Stimulated activated CD8-positive, alpha-beta memory T cell treated with anti-CD3 and anti-CD28 coated beads, Interleukin-4, amount 100 ng/mL, for 24 hours (primary cell): Measurements from ENCODE around the gene FADS3.
A peak's percentile ranks its signal among the peaks of the same experiment; 100 is the strongest.
"Not testable (repeated sequence)": the region's sequence is repeated elsewhere in the genome, so short reads cannot be mapped to it uniquely, and the experiment has no call there.

Experiments
- DNase-seq: peaks from one replicate; pipeline ENCODE4 v3.0.0-alpha.2; 2020; ENCODE audit warnings: low read depth

Gene FADS3

DNA sequence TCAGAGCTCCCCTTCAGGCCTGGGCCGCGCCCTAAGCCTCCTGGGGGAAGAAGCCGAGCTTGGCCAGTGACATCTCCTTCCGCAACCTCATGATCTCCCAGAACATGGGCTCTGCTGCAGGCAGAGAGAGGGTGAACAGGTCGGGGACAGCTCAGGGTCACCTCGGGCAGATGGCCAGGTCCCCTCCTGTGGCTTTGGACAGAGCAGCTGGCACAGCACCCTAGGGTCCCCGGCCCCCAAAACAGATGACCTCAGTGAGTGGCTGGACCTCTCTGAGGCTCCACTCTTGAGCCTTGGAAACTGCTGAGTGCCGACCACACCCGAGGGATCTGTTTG, 6.9 kb upstream of the FADS3 start:
- DNase-seq = no peak

DNA sequence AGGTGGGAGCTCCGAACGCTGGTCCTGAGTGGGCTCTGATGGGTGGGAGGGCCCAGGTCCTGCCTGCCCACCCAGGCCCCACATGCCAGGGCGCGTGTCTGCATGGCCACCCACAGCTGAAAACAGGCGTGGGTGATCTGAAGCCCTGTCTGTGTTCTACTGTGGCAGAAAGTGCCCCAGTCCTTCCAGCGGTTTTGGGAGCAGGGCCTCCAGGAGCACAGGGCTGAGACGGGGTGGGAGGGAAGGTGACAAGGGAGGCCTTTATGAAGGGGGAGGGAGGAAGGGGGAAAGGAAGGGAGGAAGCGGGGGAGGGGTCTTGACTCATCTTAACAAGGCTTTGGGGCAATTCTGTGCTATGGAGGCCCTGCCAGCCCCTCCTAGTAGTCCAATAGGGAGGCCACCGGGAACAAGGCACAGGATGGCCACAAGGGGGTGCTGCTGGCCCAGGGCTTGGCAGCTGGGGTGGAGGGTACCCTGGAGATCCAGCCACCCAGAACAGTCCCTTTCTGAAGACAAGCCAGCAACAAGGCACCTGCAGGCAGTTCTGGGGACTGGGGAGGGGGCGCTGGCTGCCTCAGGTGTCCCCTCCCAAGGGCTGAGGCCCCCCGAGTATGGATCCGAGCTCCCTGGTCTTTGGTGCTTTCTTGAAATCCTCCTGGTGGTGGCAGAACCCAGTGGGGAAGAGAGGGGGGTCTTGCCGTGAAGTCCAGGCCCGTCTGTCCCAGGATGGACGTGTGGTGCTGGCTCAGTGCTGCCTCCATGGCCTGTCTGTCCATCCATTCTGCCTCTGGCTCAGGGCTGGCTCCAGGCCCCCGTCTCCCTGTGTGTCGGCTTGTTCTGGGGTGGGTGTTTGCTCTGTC, 6.3 kb upstream of the FADS3 start:
- peak; percentile 69 for DNase-seq

DNA sequence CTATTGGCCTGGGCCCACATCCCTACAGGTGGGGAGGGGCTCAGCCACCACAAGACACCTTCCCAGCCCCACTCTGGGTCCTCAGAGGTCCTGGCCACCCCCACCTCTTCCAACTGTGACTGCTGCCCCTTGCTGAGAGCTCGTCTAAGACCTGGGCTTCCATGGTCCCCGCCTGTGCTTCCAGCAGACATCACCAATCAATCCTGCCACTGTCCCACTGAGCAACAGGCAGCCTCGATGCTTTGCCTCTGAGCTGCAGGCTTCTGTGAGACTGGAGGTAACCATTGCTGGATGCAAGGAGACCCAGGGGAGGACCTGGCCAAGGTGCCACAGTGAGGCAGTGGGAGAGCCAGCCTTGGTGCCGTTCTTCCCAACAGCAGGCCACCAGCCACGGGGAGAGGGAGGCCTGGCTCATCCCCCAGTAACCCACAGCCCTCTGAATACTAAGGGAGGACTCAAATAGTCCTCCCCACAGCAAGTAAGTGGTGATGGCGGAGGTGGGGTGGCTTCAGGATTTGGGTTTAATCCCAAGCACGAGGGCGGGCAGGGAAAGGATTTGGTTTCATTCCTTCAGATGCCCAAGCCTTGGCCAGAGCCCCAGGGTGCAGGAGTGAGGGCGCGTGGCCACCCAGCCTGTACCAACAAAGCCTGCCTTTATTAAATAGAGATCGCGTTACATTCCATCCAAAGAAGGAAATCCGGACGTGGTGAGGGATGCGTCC, 5.5 kb upstream of the FADS3 start:
- DNase-seq = no peak

DNA sequence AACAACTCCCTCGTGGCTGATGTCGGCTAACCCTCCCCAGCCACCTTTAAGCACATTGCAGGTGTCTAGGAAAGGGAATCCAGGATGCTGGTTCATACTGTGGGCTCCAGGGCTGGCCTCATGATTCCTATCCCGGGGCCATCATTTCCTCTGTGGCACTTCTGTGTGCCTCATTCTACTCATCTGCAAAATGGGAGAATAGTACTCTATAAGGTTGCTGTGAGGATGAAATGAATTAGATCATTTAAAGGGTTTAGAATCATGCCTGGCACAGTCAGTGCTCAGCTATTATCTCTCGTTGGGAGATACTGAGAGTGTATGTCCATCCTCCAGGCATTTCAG, 4.3 kb upstream of the FADS3 start:
- no peak for DNase-seq

DNA sequence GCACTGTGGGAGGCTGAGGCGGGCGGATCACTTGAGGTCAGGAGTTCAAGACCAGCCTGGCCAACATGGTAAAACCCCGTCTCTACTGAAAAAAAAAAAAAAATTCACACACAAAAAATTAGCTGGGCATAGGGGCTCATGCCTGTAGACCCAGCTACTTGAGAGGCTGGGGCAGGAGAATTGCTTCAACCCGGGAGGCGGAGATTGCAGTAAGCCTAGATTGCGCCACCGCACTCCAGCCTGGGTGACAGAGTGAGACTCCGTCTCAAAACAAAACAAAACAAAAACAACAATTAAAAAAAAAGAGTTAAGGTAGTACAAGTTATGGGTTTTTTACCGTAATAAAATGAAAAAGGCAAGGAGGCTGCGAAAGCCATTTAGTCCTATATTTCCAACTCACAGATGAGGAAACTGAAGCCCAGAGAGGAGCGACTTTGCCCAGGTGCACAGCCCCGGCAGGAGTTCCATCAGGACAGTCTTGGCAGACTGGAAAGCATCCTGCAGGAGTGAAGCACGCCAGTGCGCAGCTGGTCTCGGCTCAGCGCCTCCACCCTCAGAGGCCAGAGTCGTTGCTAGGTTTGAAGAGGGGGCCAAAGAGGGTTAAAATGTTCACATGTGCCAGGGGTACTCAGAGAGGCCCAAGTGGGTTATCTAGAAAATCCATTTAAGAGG, 3.8 kb upstream of the FADS3 start:
- DNase-seq = no peak

- no peak for DNase-seq
These were observed 2.6 kb upstream of the FADS3 start for GRCh38 chr11:61893981-61894380.

DNA sequence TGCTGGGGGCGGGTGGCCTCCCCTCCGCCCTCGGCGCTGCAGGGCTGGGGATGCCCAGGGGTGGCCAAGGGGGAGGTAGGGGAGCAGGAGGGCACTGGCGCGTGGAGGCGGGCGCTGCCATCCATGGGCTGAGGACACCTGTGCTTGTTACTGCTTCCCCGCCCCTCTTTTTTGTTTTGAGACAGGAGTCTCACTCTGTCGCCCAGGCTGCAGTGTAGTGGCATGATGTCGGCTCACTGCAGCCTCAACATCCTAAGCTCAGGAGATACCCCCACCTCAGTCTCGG, 683 bp upstream of the FADS3 start:
- DNase-seq = no peak

- DNase-seq = no peak
These were observed 615 bp downstream of the FADS3 start for GRCh38 chr11:61890529-61891330.

DNA sequence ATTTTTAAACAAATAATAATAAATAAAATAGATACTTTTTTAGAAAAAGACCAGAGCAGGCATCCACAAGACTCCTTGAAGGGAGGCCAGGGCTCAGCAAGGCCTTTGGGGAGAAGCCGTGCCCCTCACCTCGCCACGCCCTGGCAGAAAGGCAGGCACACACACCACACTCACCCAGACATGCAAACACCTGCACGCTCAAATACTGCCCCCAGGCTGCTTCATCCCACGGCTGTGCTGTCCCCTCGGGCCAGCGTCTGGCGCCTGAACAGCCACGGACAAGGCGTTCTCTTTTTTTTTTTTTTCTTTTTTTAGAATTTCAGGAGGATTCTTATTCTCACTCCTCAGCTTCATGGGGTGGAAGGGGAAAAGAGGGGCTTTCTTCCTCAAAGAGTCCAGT, 1.5 kb downstream of the FADS3 start:
- no peak for DNase-seq

- DNase-seq = no peak
These were observed 2.8 kb downstream of the FADS3 start for GRCh38 chr11:61888590-61888989.

DNA sequence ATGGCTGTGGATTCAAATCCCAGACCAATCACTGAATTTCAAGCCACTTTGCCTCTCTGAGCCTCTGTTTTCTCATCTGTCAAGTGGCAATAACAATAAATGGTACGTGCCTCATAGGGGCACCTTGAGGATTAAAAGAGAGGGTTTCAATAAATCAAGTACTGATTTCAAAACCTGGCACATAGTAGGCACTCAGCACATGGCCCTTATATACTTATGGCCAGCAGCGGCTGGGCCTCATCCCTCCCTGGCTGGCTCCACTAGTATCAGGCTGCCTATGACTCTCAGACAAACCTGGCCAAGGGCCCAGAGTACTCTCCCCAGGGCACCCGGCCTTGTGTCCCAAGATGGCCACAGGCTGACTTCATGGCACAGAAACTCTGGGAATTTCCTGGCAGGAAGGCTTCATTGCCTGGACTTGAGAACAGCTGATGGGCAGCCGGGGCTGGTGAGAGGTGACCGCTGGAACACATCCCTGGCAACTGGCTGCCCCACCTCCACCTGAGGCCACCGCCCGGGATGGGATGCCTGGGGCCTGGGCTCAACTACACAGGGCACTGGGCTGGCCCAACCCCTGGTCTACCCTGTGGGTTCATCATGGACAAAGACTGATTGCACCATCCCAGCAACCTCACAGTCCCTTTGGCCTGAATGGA, 3.4 kb downstream of the FADS3 start:
- no peak for DNase-seq

GRCh38 chr11:61886643-61887042, 4.7 kb downstream of the FADS3 start:
- no peak for DNase-seq

DNA sequence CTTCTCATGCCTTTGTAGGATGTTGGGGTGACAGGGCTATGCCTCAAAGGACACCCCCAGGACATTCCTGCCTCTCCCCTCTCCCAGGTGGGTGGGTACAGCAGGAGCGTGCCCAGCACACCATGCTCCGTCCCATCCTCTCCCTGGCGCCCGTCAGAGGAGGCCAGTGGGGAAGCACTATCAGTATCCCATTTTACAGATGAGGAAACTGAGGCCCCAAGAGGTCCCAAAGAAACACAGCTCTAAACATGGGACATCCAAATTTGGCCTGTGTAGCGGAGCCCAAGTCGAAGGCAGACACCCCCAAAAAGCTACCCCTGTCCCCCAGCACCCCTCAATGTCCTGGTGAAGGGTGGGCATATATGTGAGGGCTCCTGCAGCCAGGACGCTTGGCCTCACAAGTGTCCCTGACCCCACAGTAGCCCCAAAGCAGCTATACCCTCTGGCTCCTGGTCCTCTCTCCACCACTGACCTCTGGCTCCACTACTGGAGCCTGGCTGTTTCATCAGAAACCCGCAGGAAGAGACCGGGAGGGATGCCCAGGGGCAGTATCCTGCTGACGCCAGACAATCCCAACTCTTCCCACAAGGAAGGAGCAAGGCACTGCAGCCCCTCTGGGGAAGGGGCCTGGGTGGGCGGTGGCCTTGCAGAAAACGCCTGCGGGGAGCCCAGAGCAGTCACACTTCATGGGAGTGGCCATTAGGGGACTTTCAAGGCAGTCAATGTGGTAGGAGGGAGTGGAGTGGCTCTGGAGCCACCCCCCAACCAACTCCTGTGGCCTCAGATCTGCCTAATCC, 5.4 kb downstream of the FADS3 start:
- DNase-seq = no peak

GRCh38 chr11:61885166-61885778, 6.1 kb downstream of the FADS3 start:
- DNase-seq = no peak

DNA sequence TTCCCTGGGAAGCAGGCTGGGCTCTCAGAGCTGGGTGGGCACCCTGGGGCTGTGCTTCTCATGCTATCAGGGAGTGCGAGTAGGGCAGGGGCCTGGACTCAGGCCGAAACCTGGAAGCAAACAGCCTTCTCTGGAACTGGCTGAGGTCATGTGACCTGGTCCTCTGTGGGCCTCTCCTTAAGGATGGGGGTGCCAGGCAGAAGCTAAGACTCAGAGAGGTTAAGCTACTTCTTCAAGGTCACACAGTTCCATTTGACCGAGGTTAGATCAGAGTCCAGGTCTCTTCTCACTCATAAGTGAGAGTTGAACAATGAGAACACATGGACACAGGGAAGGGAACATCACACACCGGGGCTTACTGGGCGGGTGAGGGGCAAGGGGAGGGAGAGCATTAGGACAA, 7.4 kb downstream of the FADS3 start:
- DNase-seq = no peak

- no peak for DNase-seq
These were observed 8.0 kb downstream of the FADS3 start for GRCh38 chr11:61883327-61883726.

DNA sequence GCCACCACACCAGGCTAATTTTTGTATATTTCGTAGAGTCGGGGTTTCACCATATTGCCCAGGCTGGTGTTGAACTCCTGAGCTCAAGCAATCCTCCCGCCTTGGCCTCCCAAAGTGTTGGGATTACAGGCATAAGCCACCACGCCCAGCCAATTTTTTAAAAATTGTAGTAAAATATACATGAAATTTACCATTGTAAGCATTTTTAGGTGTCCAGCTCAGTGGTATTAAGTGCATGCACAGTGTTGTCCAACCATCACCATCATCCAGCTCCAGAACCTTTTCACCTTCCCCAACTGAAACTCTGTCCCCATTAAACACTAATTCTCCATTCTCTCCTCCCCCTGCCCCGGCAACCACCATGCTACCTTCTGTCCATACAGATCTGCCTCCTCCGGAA, 8.5 kb downstream of the FADS3 start:
- DNase-seq = no peak

GRCh38 chr11:61882267-61882666, 9.1 kb downstream of the FADS3 start:
- not testable (repeated sequence) for DNase-seq

DNA sequence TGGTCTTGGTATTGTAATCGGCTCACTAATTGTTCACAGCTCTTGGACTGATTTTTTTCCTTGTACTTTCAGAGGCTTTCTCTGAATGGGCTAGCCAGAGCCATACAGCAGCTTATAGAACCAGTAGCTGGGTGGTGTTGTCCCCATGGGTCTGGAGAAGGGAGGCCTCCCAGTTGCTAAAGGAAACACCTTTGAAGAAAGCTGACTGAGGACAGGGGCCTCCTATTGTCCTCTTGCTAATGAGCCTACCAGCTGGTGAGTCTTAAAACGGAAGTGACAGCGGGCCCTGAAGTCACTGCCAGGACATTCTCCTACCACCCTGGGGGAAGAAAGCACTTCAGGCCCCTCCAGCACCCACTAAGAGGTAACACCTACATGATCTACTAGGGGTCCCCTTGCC, 9.9 kb downstream of the FADS3 start:
- DNase-seq = no peak

- DNase-seq = no peak
These were observed 10.9 kb downstream of the FADS3 start for GRCh38 chr11:61880454-61880853.

GRCh38 chr11:61880031-61880430, 11.3 kb downstream of the FADS3 start:
- DNase-seq = no peak
